Chondrocyte (in vitro differentiated cells): Measurements from ENCODE around the gene PSMC3IP. TPM values are rescaled to one million over a fixed set of nuclear protein-coding genes. Genes with fewer than 3 reads are reported as not detected.

Source experiments
- DNase-seq: peaks from one replicate; pipeline ENCODE4 v3.0.0; 2021; ENCODE audit warnings: mixed read lengths, low spot score
- H3K27ac Mint-ChIP-seq: one replicate; pipeline ENCODE4 v1.8.0; 2021; ENCODE audit warnings: mild to moderate bottlenecking, moderate library complexity, mixed read lengths; ENCODE audit not compliant: unreplicated experiment
- H3K27me3 Mint-ChIP-seq: 2 replicates; pipeline ENCODE4 v1.8.0; 2021; ENCODE audit warnings: low read depth, mixed read lengths
- H3K36me3 Mint-ChIP-seq: 2 replicates; pipeline ENCODE4 v1.8.0; 2021; ENCODE audit warnings: low read depth, mixed read lengths
- H3K4me1 Mint-ChIP-seq: 2 replicates; pipeline ENCODE4 v1.8.0; 2021; ENCODE audit warnings: low read depth, mild to moderate bottlenecking, mixed read lengths
- H3K4me3 Mint-ChIP-seq: one replicate; pipeline ENCODE4 v1.8.0; 2021; ENCODE audit warnings: mild to moderate bottlenecking, moderate library complexity, mixed read lengths; ENCODE audit not compliant: unreplicated experiment
- H3K9me3 Mint-ChIP-seq: 2 replicates; pipeline ENCODE4 v1.8.0; 2021; ENCODE audit warnings: low read depth, mixed read lengths
- CTCF ChIP-seq: fragments of 200-600 bp; sonication (generic); IDR thresholded peaks from 2 replicates; pipeline ENCODE4 v1.5.0; 2021; ENCODE audit warnings: antibody characterized with exemption, mild to moderate bottlenecking, moderate library complexity
- total RNA-seq: library from RNA; stranded (reverse); gene quantifications from 3 replicates; pipeline ENCODE4 v1.2.1, GENCODE V29; 2021

PSMC3IP gene
- total RNA-seq, 1 donor from 2014 or later = 4.9 TPM

- H3K27me3 Mint-ChIP-seq = no peaks in the 10 kb centered on the region
- no peak overlapping the region for H3K4me3 Mint-ChIP-seq
- DNase-seq = peak; percentile 8
- peak overlapping the region; percentile 63 for H3K27ac Mint-ChIP-seq
- peaks cover 58% of the 10 kb centered on the region for H3K4me1 Mint-ChIP-seq
- no peaks in the 10 kb centered on the region for H3K9me3 Mint-ChIP-seq
- no peaks in the 10 kb centered on the region for H3K36me3 Mint-ChIP-seq
- TF ChIP-seq CTCF = no peak
These were observed 51.5 kb downstream of the PSMC3IP start for GRCh38 chr17:42526031-42526444.

GRCh38 chr17:42525221-42525620, 52.3 kb downstream of the PSMC3IP start:
- no peaks in the 10 kb centered on the region for H3K9me3 Mint-ChIP-seq
- no peaks in the 10 kb centered on the region for H3K27me3 Mint-ChIP-seq
- no peak for TF ChIP-seq CTCF
- DNase-seq = peak; percentile 9
- no peak overlapping the region for H3K4me3 Mint-ChIP-seq
- peaks cover 64% of the 10 kb centered on the region for H3K4me1 Mint-ChIP-seq
- H3K27ac Mint-ChIP-seq = peak overlapping the region; percentile 85
- no peaks in the 10 kb centered on the region for H3K36me3 Mint-ChIP-seq

GRCh38 chr17:42522798-42523278, 54.7 kb downstream of the PSMC3IP start:
- DNase-seq = peak; percentile 81
- no peak for TF ChIP-seq CTCF
- no peaks in the 10 kb centered on the region for H3K36me3 Mint-ChIP-seq
- peak overlapping the region; percentile 87 for H3K27ac Mint-ChIP-seq
- peaks cover 85% of the 10 kb centered on the region for H3K4me1 Mint-ChIP-seq
- H3K27me3 Mint-ChIP-seq = no peaks in the 10 kb centered on the region
- H3K9me3 Mint-ChIP-seq = no peaks in the 10 kb centered on the region
- peak overlapping the region; percentile 12 for H3K4me3 Mint-ChIP-seq

Other genes with a start within 250 kb of the PSMC3IP start
- 164 to 203 TPM (median 164 TPM) in 3 replicates for gene STAT3, start 189.3 kb downstream of the PSMC3IP start, total RNA-seq
- gene CAVIN1, start 154.5 kb downstream of the PSMC3IP start, total RNA-seq = 501 to 877 TPM (median 874 TPM) in 3 replicates
- gene ATP6V0A1, start 118.9 kb downstream of the PSMC3IP start, total RNA-seq = 49.9 to 63.4 TPM (median 61.3 TPM) in 3 replicates
- 64.5 to 68.7 TPM (median 66.4 TPM) in 3 replicates for gene NAGLU, start 41.5 kb downstream of the PSMC3IP start, total RNA-seq
- 1.4 to 2.6 TPM (median 1.4 TPM) in 3 replicates for gene HSD17B1, start 24.8 kb downstream of the PSMC3IP start, total RNA-seq
- gene COASY, start 15.6 kb downstream of the PSMC3IP start, total RNA-seq = 31.2 to 57.3 TPM (median 37.1 TPM) in 3 replicates
- 30.1 to 37.0 TPM (median 30.3 TPM) in 3 replicates for gene MLX, start 10.6 kb downstream of the PSMC3IP start, total RNA-seq
- gene RETREG3, start 31.6 kb upstream of the PSMC3IP start, total RNA-seq = 50.4 to 62.9 TPM (median 61.8 TPM) in 3 replicates
- gene TUBG1, start 32.0 kb upstream of the PSMC3IP start, total RNA-seq = 41.1 to 70.4 TPM (median 41.6 TPM) in 3 replicates
- gene TUBG2, start 81.6 kb upstream of the PSMC3IP start, total RNA-seq = 26.2 to 36.5 TPM (median 29.2 TPM) in 3 replicates
- 23.7 to 41.5 TPM (median 38.7 TPM) in 3 replicates for gene PLEKHH3, start 99.3 kb upstream of the PSMC3IP start, total RNA-seq
- gene CCR10, start 104.1 kb upstream of the PSMC3IP start, total RNA-seq = 1.2 to 1.8 TPM (median 1.6 TPM) in 3 replicates
- gene CNTNAP1, start 104.8 kb upstream of the PSMC3IP start, total RNA-seq = 22.8 to 43.6 TPM (median 42.1 TPM) in 3 replicates
- gene EZH1, start 167.3 kb upstream of the PSMC3IP start, total RNA-seq = 22.2 to 25.6 TPM (median 22.4 TPM) in 3 replicates
- 0.63 to 4.9 TPM (median 3.9 TPM) in 3 replicates for gene RAMP2, start 183.5 kb upstream of the PSMC3IP start, total RNA-seq
- gene VPS25, start 195.7 kb upstream of the PSMC3IP start, total RNA-seq = 52.5 to 63.9 TPM (median 55.1 TPM) in 3 replicates
- gene WNK4, start 202.9 kb upstream of the PSMC3IP start, total RNA-seq = 0.26 to 0.32 TPM in 2 of 3 replicates, not detected in the other
- gene COA3, start 221.0 kb upstream of the PSMC3IP start, total RNA-seq = 38.7 to 49.1 TPM (median 39.5 TPM) in 3 replicates
- gene CNTD1, start 221.1 kb upstream of the PSMC3IP start, total RNA-seq = 0.60 TPM in 1 of 3 replicates, not detected in the others
- gene BECN1, start 246.6 kb upstream of the PSMC3IP start, total RNA-seq = 55.3 to 71.6 TPM (median 60.5 TPM) in 3 replicates